ENCODE results near the gene GRIA4.

DNA sequence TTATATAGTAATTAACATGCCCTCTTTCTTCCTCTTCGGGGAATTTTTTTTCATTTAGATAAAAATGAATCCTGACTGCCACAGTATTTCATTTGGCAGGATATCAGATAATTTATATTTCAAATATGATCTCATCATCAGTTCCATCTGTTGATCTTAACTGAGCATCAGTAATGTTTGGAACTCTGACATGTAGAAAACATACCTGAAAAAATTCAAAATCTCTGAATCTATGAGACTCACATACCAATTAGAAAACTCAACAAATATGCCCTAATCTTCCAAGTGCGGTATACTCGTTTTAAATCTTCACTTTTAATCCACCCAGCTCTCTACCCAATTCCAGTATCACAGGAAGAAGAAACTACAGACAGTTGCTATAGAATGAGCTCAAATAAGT lies 250.2 kb downstream of the GRIA4 start:
- TF ChIP-seq, protein P1, sequence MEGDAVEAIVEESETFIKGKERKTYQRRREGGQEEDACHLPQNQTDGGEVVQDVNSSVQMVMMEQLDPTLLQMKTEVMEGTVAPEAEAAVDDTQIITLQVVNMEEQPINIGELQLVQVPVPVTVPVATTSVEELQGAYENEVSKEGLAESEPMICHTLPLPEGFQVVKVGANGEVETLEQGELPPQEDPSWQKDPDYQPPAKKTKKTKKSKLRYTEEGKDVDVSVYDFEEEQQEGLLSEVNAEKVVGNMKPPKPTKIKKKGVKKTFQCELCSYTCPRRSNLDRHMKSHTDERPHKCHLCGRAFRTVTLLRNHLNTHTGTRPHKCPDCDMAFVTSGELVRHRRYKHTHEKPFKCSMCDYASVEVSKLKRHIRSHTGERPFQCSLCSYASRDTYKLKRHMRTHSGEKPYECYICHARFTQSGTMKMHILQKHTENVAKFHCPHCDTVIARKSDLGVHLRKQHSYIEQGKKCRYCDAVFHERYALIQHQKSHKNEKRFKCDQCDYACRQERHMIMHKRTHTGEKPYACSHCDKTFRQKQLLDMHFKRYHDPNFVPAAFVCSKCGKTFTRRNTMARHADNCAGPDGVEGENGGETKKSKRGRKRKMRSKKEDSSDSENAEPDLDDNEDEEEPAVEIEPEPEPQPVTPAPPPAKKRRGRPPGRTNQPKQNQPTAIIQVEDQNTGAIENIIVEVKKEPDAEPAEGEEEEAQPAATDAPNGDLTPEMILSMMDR (IDR thresholded peaks at IDR 0.05) = no peak
- no peak for TF ChIP-seq POLR2A (IDR thresholded peaks at IDR 0.05)

Data from uterus (tissue), 2 donors.